ENCODE results near the gene IKBKE.

DNA sequence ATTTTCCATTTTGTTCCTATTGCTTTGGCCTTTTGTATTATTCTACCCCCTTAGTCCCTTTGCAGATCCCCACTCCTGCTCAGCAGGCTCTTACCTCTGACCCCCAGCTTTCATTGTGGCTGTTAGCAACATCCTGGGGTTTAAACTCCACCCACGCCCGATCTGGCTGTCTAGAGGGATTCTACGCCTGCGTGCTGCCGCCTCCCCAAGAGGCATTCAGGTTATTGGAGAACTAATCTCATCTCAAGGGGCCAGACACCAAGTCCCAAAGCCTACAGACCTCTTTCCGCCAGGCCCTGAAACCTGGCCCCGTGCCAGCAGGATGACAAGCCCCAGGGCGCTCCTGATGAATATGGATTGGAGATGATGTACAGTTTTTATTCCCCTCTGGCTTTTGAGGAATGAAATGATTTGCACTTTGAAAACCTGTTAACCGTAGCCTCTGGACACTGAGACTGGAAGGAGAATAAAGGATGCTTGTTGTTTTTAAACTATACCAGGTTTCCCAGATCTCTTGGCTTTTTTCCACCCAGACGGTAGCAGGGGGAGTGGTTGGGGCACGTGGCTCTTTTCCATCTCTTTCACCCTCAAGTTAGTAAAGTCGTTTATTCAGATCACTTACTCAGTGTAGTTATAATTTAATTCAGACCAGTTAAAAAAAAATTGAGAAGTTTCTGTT, 14.5 kb upstream of the IKBKE start:
- no peak for TF ChIP-seq ZNF274 (IDR thresholded peaks at IDR 0.05; ENCODE audit: low read depth, low read length)
- no peak for TF ChIP-seq YY1 (IDR thresholded peaks at IDR 0.05; ENCODE audit: insufficient read depth, insufficient read length)
- TF ChIP-seq SUZ12 (IDR thresholded peaks at IDR 0.05; ENCODE audit: extremely low read depth, insufficient read depth, insufficient read length) = no peak

Data from NT2/D1 (cell line).